Heart left ventricle (tissue), 16 donors: ENCODE data around the gene IFNA2. TPM values are rescaled to one million over a fixed set of nuclear protein-coding genes. Genes with fewer than 3 reads are reported as not detected.

Experiments used
- ATAC-seq, 4 donors: fragments of 200-7000 bp; cut with Tn5 transposase; one replicate each; pipeline ENCODE4 v1.9.1; 2020 to 2022; ENCODE audit warnings: moderate library complexity in 4 of 4, mild to moderate bottlenecking in 3 of 4, moderate number of reproducible peaks in 1 of 4
- DNase-seq, 5 donors: peaks; one replicate each; pipeline ENCODE4 v3.0.0-alpha.2; 2020
- H3K27ac ChIP-seq, 12 donors: fragments of 200-600 bp; sonication (generic) in 4 of 12; one replicate each; pipeline versions ENCODE4 v1.5.0 to v1.8.0; 2016 to 2022; ENCODE audit warnings: mild to moderate bottlenecking in 2 of 12
- H3K27me3 ChIP-seq, 9 donors: fragments of 200-600 bp; sonication (generic) in 2 of 9; one replicate each; pipeline versions ENCODE4 v1.5.1 to v1.8.0; 2016 to 2022; ENCODE audit warnings: mild to moderate bottlenecking in 3 of 9
- H3K36me3 ChIP-seq, 9 donors: fragments of 200-600 bp; sonication (generic) in 2 of 9; one replicate each; pipeline versions ENCODE4 v1.5.0 to v1.8.0; 2018 to 2022; ENCODE audit warnings: mild to moderate bottlenecking in 2 of 9
- H3K4me1 ChIP-seq, 12 donors: fragments of 200-600 bp; sonication (generic) in 4 of 12; one replicate each; pipeline versions ENCODE4 v1.5.0 to v1.8.0; 2016 to 2022; ENCODE audit warnings: mild to moderate bottlenecking in 3 of 12
- H3K4me3 ChIP-seq, 12 donors: fragments of 200-600 bp; sonication (generic) in 4 of 12; one replicate each; pipeline versions ENCODE4 v1.5.0 to v1.8.0; 2017 to 2022; ENCODE audit warnings: mild to moderate bottlenecking in 9 of 12, moderate library complexity in 4 of 12
- H3K9me3 ChIP-seq, 12 donors: fragments of 200-600 bp; sonication (generic) in 4 of 12; one replicate each; pipeline versions ENCODE4 v1.5.0 to v1.8.0; 2016 to 2022; ENCODE audit warnings: mild to moderate bottlenecking in 1 of 12
- CTCF ChIP-seq, 12 donors: fragments of 200-600 bp; sonication (generic) in 4 of 12; IDR thresholded peaks; one replicate each; pipeline versions ENCODE4 v1.5.0 to v1.8.0; 2018 to 2022; ENCODE audit warnings: antibody characterized with exemption in 12 of 12, mild to moderate bottlenecking in 5 of 12
- POLR2A ChIP-seq, 2 donors: fragments of 450-650 bp; IDR thresholded peaks; one replicate each; pipeline ENCODE4 v1.6.1; 2017; ENCODE audit warnings: antibody characterized with exemption in 2 of 2, mild to moderate bottlenecking in 2 of 2, moderate library complexity in 2 of 2
- WGBS, 4 donors: extraction: QIAGEN DNeasy Blood & Tissue Kit in 2 of 4; methylation state at CpG; one replicate each; pipeline versions ENCODE4 v1.1.5 to v1.1.7; 2013 to 2018; 5-methylcytosine and 5-hydroxymethylcytosine counted together
- intact Hi-C, 10 donors: fragments of 100-400 bp; cut with DNase I; formaldehyde crosslinking; loops; one replicate each; pipeline versions ENCODE4 v1.11.1 to v1.14.2; 2022
- polyA plus RNA-seq, 2 donors: library from polyadenylated mRNA; stranded (reverse); fragments of 200-250 nt; gene quantifications; one replicate each; pipeline ENCODE4 v1.2.3, GENCODE V29; 2013
- total RNA-seq, 9 donors: library from RNA; depleted of rRNA in 2 of 9; stranded (reverse); fragments of >200 nt in 2 of 9; fragmentation: NEBNext Ultra II Directional in 3 of 9; extraction: Animal tissue kit (Norgen Biotek cat#: 25700) in 3 of 9; gene quantifications; one replicate each; pipeline versions ENCODE4 v1.1.0 to v1.2.4, GENCODE V29; 2016 to 2023
- donor health status: ischemic (EF 13 %, LVEDD 7.1; RV severe dilation, severe dysfunction).
- donor health status: healthy with polysubstance abuse.
- donor health status: DM: no; HTN: yes; CAD: no.
- donor health status: DM: no; HTN: no; CAD: no.
- donor health status: ischemic (EF 25% LVEDD 6.9; RV normal size, moderate dysfunction).
- donor health status: ischemic (EF 25% LVEDD 5.7; RV mildly dilated, moderate dysfunction).
- donor health status: healthy.
- donor health status: DM: yes; HTN: yes; CAD: no.
- donor health status: ischemic (EF 35%, LVEDD 5.7; RV mildly dilated, moderate dysfunction).
- donor health status: nonischemic (EF 11% LVEDD 7.7; RV severe dilation, severe dysfunction).
- donor health status: DM: yes; HTN: yes; CAD: no.
- donor health status: PGD.
- donor health status: ischemic (EF 29% LVEDD 5.4; RV normal size, mild dysfunction).
- donor health status: nonischemic (EF 23%, LVEDD 6.1; RV moderate dilation, normal function).

IFNA2 gene
- total and polyA plus RNA-seq, 11 donors = not detected

GRCh38 chr9:21398955-21399489, 13.8 kb upstream of the IFNA2 start:
- no peak for TF ChIP-seq POLR2A (IDR thresholded peaks at IDR 0.05)
- TF ChIP-seq CTCF (IDR thresholded peaks at IDR 0.05) = no peak
- Histone ChIP-seq H3K27me3 (peaks cover 0 to 86% (median 39%) of the 10 kb centered on the region in 9 donors), H3K4me1 (peaks cover 0 to 24% (median 8%) of the 10 kb centered on the region in 12 donors), H3K9me3 (no peaks in the 10 kb centered on the region), H3K36me3 (no peaks in the 10 kb centered on the region), H3K27ac (no peak overlapping the region), H3K4me3 (no peak overlapping the region)
- intact Hi-C loops = loop anchor here in 8 of 10 donors (5.0 kb wide), 3 partner anchors 62 to 82 kb away; partner anchors contain the start of gene KLHL9 (in 2 of the 8)
- no peak for ATAC-seq
- DNase-seq = no peak
- 71 to 80% (median 77%) methylated on average over 5 of the region's 5 CpGs for WGBS, 4 donors

GRCh38 chr9:21395778-21396717, 10.8 kb upstream of the IFNA2 start:
- DNase-seq (peak; percentile 30 to 76 (median 52)), ATAC-seq (peak in 3 of 4 donors; percentile 65 to 78 (median 69))
- Histone ChIP-seq H3K27me3 (peaks cover 0 to 86% (median 37%) of the 10 kb centered on the region in 9 donors), H3K36me3 (no peaks in the 10 kb centered on the region), H3K27ac (no peak overlapping the region), H3K9me3 (no peaks in the 10 kb centered on the region), H3K4me3 (peak overlapping the region in 11 of 12 donors; percentile 35 to 59 (median 51)), H3K4me1 (peaks cover 0 to 12% (median 0%) of the 10 kb centered on the region in 12 donors)
- WGBS, 4 donors = 7 to 9% (median 7%) methylated on average over 35 to 40 of the region's 40 CpGs
- intact Hi-C loops = loop anchor here in 9 of 10 donors (2.0 to 5.0 kb wide), 4 partner anchors 59 to 79 kb away; partner anchors contain the start of gene KLHL9 (in 2 of the 9)
- no peak for TF ChIP-seq POLR2A (IDR thresholded peaks at IDR 0.05)
- TF ChIP-seq CTCF (IDR thresholded peaks at IDR 0.05) = peak; percentile 66 to 87 (median 78)

DNA sequence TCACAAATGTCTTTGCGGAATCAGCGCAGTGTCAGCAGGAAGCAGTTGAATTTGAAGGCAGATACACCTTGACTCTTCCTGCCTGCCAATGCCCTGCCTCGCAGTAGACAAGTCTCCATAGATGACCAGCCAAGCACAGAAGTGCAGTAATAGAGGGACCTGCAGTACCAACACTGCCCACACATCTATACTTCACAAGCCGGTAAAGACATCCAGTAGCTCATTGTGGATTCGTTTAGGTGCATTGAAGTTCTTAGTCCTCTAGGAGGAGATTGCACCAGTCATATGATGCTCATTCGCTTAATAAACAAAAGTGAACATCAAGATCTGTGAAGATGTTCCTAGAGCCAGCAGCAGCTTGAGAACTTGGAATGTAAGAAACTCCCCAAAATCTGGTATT, 7.1 kb upstream of the IFNA2 start:
- Histone ChIP-seq H3K4me3 (no peak overlapping the region), H3K27ac (no peak overlapping the region), H3K27me3 (peaks cover 0 to 96% (median 53%) of the 10 kb centered on the region in 9 donors), H3K9me3 (no peaks in the 10 kb centered on the region), H3K36me3 (no peaks in the 10 kb centered on the region), H3K4me1 (peaks cover 0 to 12% (median 0%) of the 10 kb centered on the region in 12 donors)
- DNase-seq (no peak), ATAC-seq (peak in 1 of 4 donors; percentile 31)
- WGBS, 4 donors = 73 to 80% (median 77%) methylated on average over 6 of the region's 6 CpGs
- intact Hi-C loops = loop anchor here in 1 of 10 donors (5.0 kb wide), 1 partner anchor 55 kb away; the partner anchor contains the start of gene KLHL9
- TF ChIP-seq POLR2A (IDR thresholded peaks at IDR 0.05) = no peak
- peak in 2 of 12 donors; percentile 30 to 34 for TF ChIP-seq CTCF (IDR thresholded peaks at IDR 0.05)

GRCh38 chr9:21383627-21384026, 1.6 kb downstream of the IFNA2 start:
- WGBS, 4 donors = 60 to 74% (median 61%) methylated on average over 4 of the region's 4 CpGs
- H3K4me1 ChIP-seq = peaks cover 0 to 29% (median 0%) of the 10 kb centered on the region in 12 donors
- intact Hi-C loops = loop anchor here in 1 of 10 donors (10.0 kb wide), 1 partner anchor 59 kb away; no protein-coding TSS in a partner anchor
- H3K9me3 ChIP-seq = no peaks in the 10 kb centered on the region
- H3K27me3 ChIP-seq = peaks cover 0 to 82% (median 14%) of the 10 kb centered on the region in 9 donors
- no peak for TF ChIP-seq POLR2A (IDR thresholded peaks at IDR 0.05)
- no peak for ATAC-seq
- no peaks in the 10 kb centered on the region for H3K36me3 ChIP-seq
- no peak overlapping the region for H3K27ac ChIP-seq
- DNase-seq = no peak
- H3K4me3 ChIP-seq = no peak overlapping the region
